ENCODE results near the gene BCOR. TPM values are rescaled to one million over a fixed set of nuclear protein-coding genes. Genes with fewer than 3 reads are reported as not detected.

BCOR gene
- total and polyA plus RNA-seq, 2 of the 8 experiments (the other 6 are each of a cell fraction or from before 2014, with no cell fraction given): 25.0 to 50.8 TPM

GRCh38 chrX:40112996-40113395 lies 15.2 kb upstream of the BCOR start (continued):
- TF ChIP-seq KDM5A (IDR thresholded peaks at IDR 0.05; ENCODE audit: low read length) (no peak), RBBP5 (IDR thresholded peaks at IDR 0.05; ENCODE audit: borderline replicate concordance, low read depth, low read length) (no peak)
- TF ChIP-seq, protein P1, sequence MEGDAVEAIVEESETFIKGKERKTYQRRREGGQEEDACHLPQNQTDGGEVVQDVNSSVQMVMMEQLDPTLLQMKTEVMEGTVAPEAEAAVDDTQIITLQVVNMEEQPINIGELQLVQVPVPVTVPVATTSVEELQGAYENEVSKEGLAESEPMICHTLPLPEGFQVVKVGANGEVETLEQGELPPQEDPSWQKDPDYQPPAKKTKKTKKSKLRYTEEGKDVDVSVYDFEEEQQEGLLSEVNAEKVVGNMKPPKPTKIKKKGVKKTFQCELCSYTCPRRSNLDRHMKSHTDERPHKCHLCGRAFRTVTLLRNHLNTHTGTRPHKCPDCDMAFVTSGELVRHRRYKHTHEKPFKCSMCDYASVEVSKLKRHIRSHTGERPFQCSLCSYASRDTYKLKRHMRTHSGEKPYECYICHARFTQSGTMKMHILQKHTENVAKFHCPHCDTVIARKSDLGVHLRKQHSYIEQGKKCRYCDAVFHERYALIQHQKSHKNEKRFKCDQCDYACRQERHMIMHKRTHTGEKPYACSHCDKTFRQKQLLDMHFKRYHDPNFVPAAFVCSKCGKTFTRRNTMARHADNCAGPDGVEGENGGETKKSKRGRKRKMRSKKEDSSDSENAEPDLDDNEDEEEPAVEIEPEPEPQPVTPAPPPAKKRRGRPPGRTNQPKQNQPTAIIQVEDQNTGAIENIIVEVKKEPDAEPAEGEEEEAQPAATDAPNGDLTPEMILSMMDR (IDR thresholded peaks at IDR 0.05; ENCODE audit: control extremely low read depth in 1 of 3, insufficient read depth in 1 of 3, low read depth in 1 of 3, low read length in 3 of 3): no peak

All from H1 (cell line).